SKM-1 (cell line): ENCODE measurements around the gene SMIM29.
"Not testable (repeated sequence)": the region's sequence is repeated elsewhere in the genome, so short reads cannot be mapped to it uniquely, and the experiment has no call there.

Experiments
- DNase-seq: peaks from one replicate; lab custom pipeline; 2025; ENCODE audit not compliant: unreplicated experiment; lab: John Stamatoyannopoulos, UW

The SMIM29 gene

GRCh38 chr6:34269132-34269531, 20.3 kb upstream of the SMIM29 start:
- not testable (repeated sequence) for DNase-seq

- DNase-seq = no peak
Observed at GRCh38 chr6:34267746-34268145, 18.9 kb upstream of the SMIM29 start.

GRCh38 chr6:34263484-34263883, 14.7 kb upstream of the SMIM29 start:
- not testable (repeated sequence) for DNase-seq

GRCh38 chr6:34260576-34261267, 11.9 kb upstream of the SMIM29 start:
- no peak for DNase-seq

GRCh38 chr6:34259529-34260069, 10.8 kb upstream of the SMIM29 start:
- no peak for DNase-seq

GRCh38 chr6:34252395-34252794, 3.6 kb upstream of the SMIM29 start:
- DNase-seq = not testable (repeated sequence)

DNA sequence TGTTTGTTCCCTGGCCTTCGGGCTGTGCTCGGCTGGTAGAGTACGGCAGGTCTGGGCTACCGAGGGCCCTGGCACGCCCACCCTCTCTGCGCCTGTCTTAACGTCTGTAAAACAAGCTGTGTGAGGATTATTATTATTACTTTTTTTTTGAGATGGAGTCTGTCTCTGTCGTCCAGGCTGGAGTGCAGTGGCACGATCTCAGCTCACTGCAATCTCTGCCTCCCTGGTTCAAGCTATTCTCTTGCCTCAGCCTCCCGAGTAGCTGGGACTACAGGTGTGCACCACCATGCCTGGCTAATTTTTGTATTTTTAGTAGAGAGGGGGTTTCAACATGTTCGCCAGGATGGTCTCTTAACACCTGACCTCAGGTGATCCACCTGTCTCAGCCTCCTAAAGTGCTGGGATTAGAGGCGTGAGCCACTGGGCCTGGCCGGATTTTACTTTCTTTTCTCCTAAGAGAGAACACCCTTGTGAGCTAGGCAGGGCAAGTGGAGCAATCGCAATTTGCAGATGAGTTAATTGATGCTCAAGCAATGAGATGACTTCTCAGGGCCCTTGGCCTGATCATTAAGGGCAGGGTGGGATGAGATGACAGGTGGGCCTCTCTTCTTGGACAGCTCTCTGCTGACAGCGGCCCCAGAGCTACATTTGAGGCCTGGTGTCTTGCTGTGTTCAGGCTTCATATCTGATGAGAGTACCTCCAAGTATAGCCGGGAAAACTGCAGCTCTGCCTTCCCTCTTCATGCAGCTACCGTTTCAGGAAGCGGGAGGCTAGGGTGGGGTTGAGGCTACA, 859 bp upstream of the SMIM29 start:
- no peak for DNase-seq

GRCh38 chr6:34248198-34248726, 544 bp downstream of the SMIM29 start:
- DNase-seq = no peak

GRCh38 chr6:34247481-34248197, 1.2 kb downstream of the SMIM29 start:
- DNase-seq = no peak

DNA sequence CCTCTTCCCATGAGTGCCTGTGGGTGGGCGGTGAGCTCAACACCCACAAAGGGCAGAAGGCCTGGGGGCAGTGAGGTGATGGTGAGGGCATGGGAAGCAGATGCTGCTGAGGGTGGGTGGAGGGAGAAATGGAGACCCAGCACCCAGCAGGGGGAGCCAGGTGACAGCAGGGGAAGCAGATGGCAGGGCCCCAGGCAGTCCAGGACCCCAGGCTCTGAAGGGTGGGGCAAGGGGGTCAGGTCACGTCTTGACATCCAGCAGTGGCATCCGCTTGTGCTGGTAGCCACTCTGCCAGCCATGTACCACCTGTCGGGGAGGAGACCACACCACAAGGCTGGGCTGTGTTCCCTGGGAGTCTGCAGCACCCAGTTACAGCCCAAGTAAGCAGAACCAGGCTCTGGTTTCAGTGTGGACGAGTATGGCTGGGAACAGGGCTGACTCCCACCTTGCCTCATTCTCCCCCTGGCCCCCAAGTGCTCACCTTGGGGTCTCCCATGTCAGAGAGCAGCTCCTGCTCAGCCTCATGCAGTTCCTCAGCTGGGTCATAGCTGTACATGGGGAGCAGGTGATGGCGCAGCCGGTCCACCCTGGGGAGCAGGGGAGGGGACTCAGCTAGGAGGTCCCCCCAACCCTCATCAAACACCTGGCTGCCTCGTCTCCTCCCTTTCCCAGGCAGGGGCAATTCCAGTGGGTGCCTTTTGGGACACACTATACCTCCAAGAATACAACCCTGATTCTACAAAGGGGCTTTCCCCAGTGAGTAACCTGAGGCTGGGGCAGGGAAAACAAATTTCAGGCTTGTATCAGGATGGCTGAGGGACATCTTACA, 2.0 kb downstream of the SMIM29 start:
- DNase-seq = no peak

GRCh38 chr6:34246249-34246562, 2.6 kb downstream of the SMIM29 start:
- DNase-seq = no peak

DNA sequence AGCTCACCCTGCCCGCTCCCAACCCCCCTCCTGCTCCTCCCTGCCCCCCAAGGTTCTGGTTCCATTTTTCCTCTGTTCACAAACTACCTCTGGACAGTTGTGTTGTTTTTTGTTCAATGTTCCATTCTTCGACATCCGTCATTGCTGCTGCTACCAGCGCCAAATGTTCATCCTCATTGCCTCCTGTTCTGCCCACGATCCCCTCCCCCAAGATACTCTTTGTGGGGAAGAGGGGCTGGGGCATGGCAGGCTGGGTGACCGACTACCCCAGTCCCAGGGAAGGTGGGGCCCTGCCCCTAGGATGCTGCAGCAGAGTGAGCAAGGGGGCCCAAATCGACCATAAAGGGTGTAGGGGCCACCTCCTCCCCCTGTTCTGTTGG, 3.1 kb downstream of the SMIM29 start:
- DNase-seq = not testable (repeated sequence)

- DNase-seq = not testable (repeated sequence)
Observed at GRCh38 chr6:34245032-34245760, 3.6 kb downstream of the SMIM29 start.

DNA sequence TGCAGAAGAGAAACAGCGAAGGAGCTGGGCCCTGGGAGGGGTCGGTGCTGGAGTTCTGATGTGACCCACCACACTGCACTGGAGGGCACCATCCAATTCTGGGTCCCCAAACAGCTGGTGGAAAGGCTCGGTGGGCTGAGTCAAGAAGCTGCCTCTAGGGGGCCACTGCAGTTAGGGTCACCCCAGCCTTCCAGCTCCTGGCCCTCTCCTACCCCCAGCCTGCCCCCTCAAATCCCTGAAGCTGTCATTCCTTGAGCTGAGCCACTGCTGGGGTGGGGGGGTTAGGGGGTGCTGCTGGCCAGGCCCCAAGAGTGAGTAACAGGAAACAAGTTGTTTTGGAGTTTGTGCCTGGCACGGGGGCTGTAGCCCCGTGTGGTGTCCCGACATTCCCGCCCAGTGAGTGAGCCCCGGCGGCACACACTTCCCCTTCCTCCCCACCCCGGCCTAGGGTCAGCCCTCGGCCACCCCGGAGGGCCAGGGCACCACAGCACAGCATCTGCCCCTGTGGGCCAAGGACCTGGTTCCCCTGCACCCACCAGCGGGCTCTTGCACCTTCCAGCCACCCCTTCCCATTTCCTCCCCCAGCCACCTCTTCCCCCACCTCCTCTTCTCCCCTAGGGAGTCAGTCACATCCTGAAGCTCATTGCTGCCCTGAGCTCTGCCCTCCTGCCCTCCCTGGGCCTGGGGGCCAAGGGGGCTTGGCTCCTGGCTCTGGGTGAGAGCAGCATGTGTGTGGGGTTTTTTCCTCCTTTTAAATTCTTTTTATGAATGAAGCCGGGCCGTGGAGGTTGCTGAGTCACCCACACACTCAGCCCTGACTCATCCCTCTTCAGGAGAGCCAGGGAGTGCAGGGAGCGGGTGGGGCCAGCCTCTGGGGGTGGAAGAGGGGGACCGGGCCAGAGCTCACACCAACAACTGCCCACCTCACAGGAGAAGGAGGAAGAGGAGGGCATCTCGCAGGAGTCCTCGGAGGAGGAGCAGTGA, 4.6 kb downstream of the SMIM29 start:
- no peak for DNase-seq

DNA sequence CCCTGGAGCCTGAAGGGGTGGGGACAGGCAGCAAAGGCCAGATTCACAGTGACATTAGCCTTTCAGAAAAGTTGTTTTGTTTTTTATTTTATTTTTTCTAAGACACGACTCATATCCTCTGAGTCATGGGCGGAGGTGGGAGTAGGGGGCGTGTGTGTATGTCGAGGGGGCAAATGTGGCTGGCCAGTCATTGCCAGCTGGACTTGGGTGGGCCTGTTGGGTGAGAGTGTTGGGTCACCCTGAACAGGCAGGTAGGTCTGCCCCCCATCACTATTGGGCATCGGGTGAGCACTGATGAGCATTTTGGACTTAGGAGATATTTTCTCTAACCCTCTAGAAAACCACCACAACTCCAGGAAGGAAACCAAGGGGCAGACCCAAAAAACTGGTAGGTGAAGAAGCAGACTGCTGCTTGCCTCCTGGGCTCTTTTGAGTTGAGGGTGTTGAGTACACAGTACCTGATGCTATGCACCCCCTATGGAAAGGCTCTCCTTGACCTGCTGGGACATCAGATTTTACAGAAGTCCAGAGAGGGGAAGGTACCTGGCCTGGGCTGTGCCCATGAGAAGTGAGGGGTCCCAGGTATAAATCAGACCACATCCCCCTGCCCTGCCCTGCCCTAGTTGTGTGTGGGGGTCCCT, 5.6 kb downstream of the SMIM29 start:
- DNase-seq = no peak

DNA sequence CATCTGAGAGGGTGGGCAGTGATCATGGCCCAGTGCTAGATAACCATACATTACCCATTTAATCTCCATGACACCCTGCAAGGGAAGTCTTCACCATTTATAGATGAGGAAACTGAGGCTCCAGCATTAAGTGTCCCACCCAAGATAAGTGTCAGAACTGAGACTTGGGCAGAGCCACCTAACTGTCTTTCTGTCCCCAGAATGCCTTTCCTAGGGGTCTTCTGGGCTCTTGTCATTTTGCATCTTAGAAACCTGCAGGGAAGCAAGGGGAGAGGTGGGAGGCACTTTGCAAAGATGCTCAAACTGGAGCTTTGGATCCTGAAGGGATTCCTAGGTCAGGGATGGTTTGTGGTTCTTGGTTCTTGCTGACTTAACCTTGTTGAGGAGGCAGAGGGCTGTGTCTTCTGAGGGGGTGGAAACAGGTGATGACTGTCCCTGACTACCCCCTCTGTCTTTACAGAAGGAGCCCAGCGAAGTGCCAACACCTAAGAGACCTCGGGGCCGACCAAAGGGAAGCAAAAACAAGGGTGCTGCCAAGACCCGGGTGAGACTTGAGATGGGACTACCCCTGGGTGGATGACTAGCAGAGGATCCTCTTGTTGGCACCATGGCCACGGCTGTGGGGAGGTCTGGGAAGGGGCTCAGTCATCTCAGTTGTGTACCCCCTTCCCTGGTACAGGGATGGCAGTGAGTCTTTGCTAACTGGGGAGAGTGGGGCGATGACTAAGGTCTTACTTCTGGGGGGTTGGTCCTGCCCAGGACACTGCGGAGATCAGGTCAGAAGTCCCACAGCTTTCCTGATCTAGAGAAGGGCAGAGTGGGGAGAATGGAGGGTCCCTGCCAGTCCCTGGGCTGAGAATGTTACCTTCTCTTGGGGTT, 6.3 kb downstream of the SMIM29 start:
- no peak for DNase-seq
